Hepatocyte (in vitro differentiated cells): ENCODE data around the gene IQCF5. TPM values are rescaled to one million over a fixed set of nuclear protein-coding genes. Genes with fewer than 3 reads are reported as not detected.

Experiments used
- DNase-seq: peaks from one replicate; pipeline ENCODE4 v3.0.0-alpha.2; 2016; ENCODE audit warnings: low spot score
- H2AFZ ChIP-seq: fragments of 200-600 bp; sonication (generic); 2 replicates; pipeline ENCODE4 v1.6.0; 2016; ENCODE audit warnings: antibody characterized with exemption, mild to moderate bottlenecking
- H3K27ac ChIP-seq: fragments of 200-600 bp; sonication (generic); 2 replicates; pipeline ENCODE4 v1.5.1; 2016; ENCODE audit warnings: mild to moderate bottlenecking
- H3K27me3 ChIP-seq: fragments of 200-600 bp; sonication (generic); 2 replicates; pipeline ENCODE4 v1.6.1; 2016
- H3K36me3 ChIP-seq: fragments of 200-600 bp; sonication (generic); replicated peaks from 2 replicates; pipeline ENCODE4 v1.5.1; 2016; ENCODE audit warnings: low read depth; ENCODE audit not compliant: insufficient read depth
- H3K4me1 ChIP-seq: fragments of 200-600 bp; sonication (generic); 2 replicates; pipeline ENCODE4 v1.5.1; 2016; ENCODE audit warnings: mild to moderate bottlenecking, moderate library complexity; ENCODE audit not compliant: insufficient read depth
- H3K4me2 ChIP-seq: fragments of 200-600 bp; sonication (generic); 2 replicates; pipeline ENCODE4 v1.6.0; 2016
- H3K4me3 ChIP-seq: fragments of 200-600 bp; sonication (generic); 2 replicates; pipeline ENCODE4 v1.5.1; 2016; ENCODE audit warnings: mild to moderate bottlenecking
- H3K79me2 ChIP-seq: fragments of 200-600 bp; sonication (generic); 2 replicates; pipeline ENCODE4 v1.6.0; 2017; ENCODE audit warnings: mild to moderate bottlenecking
- H3K9me2 ChIP-seq: fragments of 200-600 bp; sonication (generic); replicated peaks from 2 replicates; pipeline ENCODE4 v1.6.0; 2017; ENCODE audit warnings: mild to moderate bottlenecking; ENCODE audit not compliant: insufficient read depth
- H3K9me3 ChIP-seq: fragments of 200-600 bp; sonication (generic); 2 replicates; pipeline ENCODE4 v1.5.1; 2016; ENCODE audit warnings: low read depth, mild to moderate bottlenecking
- H4K20me1 ChIP-seq: fragments of 200-600 bp; sonication (generic); 2 replicates; pipeline ENCODE4 v1.6.0; 2016; ENCODE audit warnings: mild to moderate bottlenecking; ENCODE audit not compliant: insufficient read depth, poor library complexity, severe bottlenecking
- CTCF ChIP-seq: fragments of 200-600 bp; sonication (generic); IDR thresholded peaks from 2 replicates; pipeline ENCODE4 v1.5.1; 2016; ENCODE audit warnings: antibody characterized with exemption, mild to moderate bottlenecking; ENCODE audit not compliant: poor library complexity
- EZH2 ChIP-seq: fragments of 200-600 bp; sonication (generic); IDR thresholded peaks from 2 replicates; pipeline ENCODE4 v1.6.1; 2016; ENCODE audit warnings: antibody characterized with exemption, mild to moderate bottlenecking, borderline replicate concordance
- EZH2phosphoT487 ChIP-seq: fragments of 200-600 bp; sonication (generic); IDR thresholded peaks from one replicate; pipeline ENCODE4 v1.6.1; 2018; ENCODE audit warnings: antibody characterized with exemption, mild to moderate bottlenecking, low read depth, moderate library complexity; ENCODE audit not compliant: unreplicated experiment, severe bottlenecking
- WGBS: methylation state at CpG from one replicate; pipeline ENCODE4 v1.1.6; 2016; ENCODE audit warnings: low lambda C conversion rate; ENCODE audit errors: missing lambda C conversion rate; 5-methylcytosine and 5-hydroxymethylcytosine counted together
- polyA plus RNA-seq: library from polyadenylated mRNA; unstranded; fragments of >200 nt; fragmentation: Nextera tagmentation; extraction: Ambion mirVana; gene quantifications from 2 replicates; pipeline ENCODE4 v1.2.1, GENCODE V29; 2016
- total RNA-seq: library from RNA; depleted of rRNA; stranded (reverse); fragments of >200 nt; gene quantifications from 2 replicates; pipeline ENCODE4 v1.2.3, GENCODE V29; 2014

IQCF5 gene
- total and polyA plus RNA-seq, 2 experiments from 2014 or later: not detected

DNA sequence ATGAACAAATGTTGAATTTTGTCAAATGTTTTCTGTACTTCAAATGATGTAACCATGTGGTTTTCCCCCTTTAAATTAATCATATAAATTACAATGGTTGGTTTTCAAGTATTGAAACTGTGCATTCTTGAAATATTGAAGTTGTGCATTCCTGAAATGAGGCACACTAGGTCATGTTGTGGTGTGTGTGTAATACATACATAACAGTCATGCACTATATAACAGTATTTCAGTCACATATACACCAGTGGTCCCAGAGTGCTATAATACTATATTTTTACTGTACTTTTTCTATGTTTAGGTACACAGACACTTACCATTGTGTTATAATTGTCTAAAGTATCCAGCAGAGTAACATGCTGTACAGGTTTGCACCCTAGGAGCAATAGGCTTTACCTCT lies 11.0 kb upstream of the IQCF5 start:
- DNase-seq: no peak
- H3K4me3 ChIP-seq: no peak overlapping the region

GRCh38 chr3:51879937-51880336 lies 4.5 kb upstream of the IQCF5 start:
- H3K4me2 ChIP-seq: no peak overlapping the region
- 80% methylated on average over 2 of the region's 2 CpGs for WGBS
- no peaks in the 10 kb centered on the region for H3K9me3 ChIP-seq
- no peaks in the 10 kb centered on the region for H3K79me2 ChIP-seq
- H3K9me2 ChIP-seq: no peaks in the 10 kb centered on the region
- H3K27me3 ChIP-seq: no peaks in the 10 kb centered on the region
- H3K4me1 ChIP-seq: no peaks in the 10 kb centered on the region
- no peak overlapping the region for H2AFZ ChIP-seq
- no peak for DNase-seq
- no peak overlapping the region for H3K4me3 ChIP-seq
- no peak overlapping the region for H3K27ac ChIP-seq
- no peaks in the 10 kb centered on the region for H4K20me1 ChIP-seq
- H3K36me3 ChIP-seq: no peaks in the 10 kb centered on the region
- TF ChIP-seq EZH2phosphoT487 (no peak), CTCF (no peak), EZH2 (no peak)

More for the DNA sequence above, 11.0 kb upstream of the IQCF5 start:
- H3K79me2 ChIP-seq: no peaks in the 10 kb centered on the region
- H3K36me3 ChIP-seq: no peaks in the 10 kb centered on the region
- H3K27ac ChIP-seq: no peak overlapping the region
- H4K20me1 ChIP-seq: no peaks in the 10 kb centered on the region
- H3K27me3 ChIP-seq: no peaks in the 10 kb centered on the region
- H3K4me2 ChIP-seq: no peak overlapping the region
- no peak for TF ChIP-seq EZH2phosphoT487
- TF ChIP-seq EZH2: no peak
- TF ChIP-seq CTCF: no peak
- no peaks in the 10 kb centered on the region for H3K9me2 ChIP-seq
- no peaks in the 10 kb centered on the region for H3K9me3 ChIP-seq
- H3K4me1 ChIP-seq: no peaks in the 10 kb centered on the region
- no peak overlapping the region for H2AFZ ChIP-seq

- Histone ChIP-seq H3K9me2 (no peaks in the 10 kb centered on the region), H4K20me1 (no peaks in the 10 kb centered on the region), H3K36me3 (no peaks in the 10 kb centered on the region), H3K79me2 (no peaks in the 10 kb centered on the region), H3K27me3 (no peaks in the 10 kb centered on the region), H3K4me2 (no peak overlapping the region), H3K27ac (no peak overlapping the region), H3K4me1 (no peaks in the 10 kb centered on the region), H3K4me3 (no peak overlapping the region), H2AFZ (no peak overlapping the region), H3K9me3 (no peaks in the 10 kb centered on the region)
- WGBS: 54% methylated on average over 6 of the region's 6 CpGs
- no peak for DNase-seq
- TF ChIP-seq EZH2phosphoT487 (no peak), CTCF (no peak), EZH2 (no peak)
These were observed 785 bp upstream of the IQCF5 start for GRCh38 chr3:51876186-51876585.

- Histone ChIP-seq H3K4me3 (no peak overlapping the region), H4K20me1 (no peaks in the 10 kb centered on the region), H3K9me3 (no peaks in the 10 kb centered on the region), H3K4me1 (no peaks in the 10 kb centered on the region), H3K4me2 (no peak overlapping the region), H3K79me2 (no peaks in the 10 kb centered on the region), H3K36me3 (no peaks in the 10 kb centered on the region), H3K27ac (no peak overlapping the region), H2AFZ (no peak overlapping the region), H3K27me3 (no peaks in the 10 kb centered on the region), H3K9me2 (no peaks in the 10 kb centered on the region)
- 76% methylated on average over 4 of the region's 4 CpGs for WGBS
- no peak for TF ChIP-seq CTCF
- TF ChIP-seq EZH2: no peak
- TF ChIP-seq EZH2phosphoT487: no peak
- DNase-seq: no peak
These were observed 512 bp downstream of the IQCF5 start for GRCh38 chr3:51874889-51875288.
